GM23338 (cell line): Measurements from ENCODE around the gene ARHGDIA. TPM values are rescaled to one million over a fixed set of nuclear protein-coding genes. Genes with fewer than 3 reads are reported as not detected.
A peak's percentile ranks its signal among the peaks of the same experiment; 100 is the strongest.

ENCODE experiments used
- ATAC-seq: fragments of 200-7000 bp; cut with Tn5 transposase; 3 replicates; pipeline ENCODE4 v1.9.1; 2020
- DNase-seq: peaks from one replicate; pipeline ENCODE4 v3.0.0-alpha.2; 2015; ENCODE audit warnings: low spot score
- H2AFZ ChIP-seq: fragments of 200-600 bp; sonication (generic); 2 replicates; pipeline ENCODE4 v1.8.0; 2016; ENCODE audit warnings: antibody characterized with exemption, mild to moderate bottlenecking, moderate library complexity
- H3F3A ChIP-seq: fragments of 200-600 bp; sonication (generic); replicated peaks from 2 replicates; pipeline ENCODE4 v1.8.0; 2017; ENCODE audit warnings: antibody characterized with exemption, mixed run types, low read depth
- H3K27ac ChIP-seq: fragments of 200-600 bp; sonication (generic); 2 replicates; pipeline ENCODE4 v1.6.1; 2016; ENCODE audit warnings: low read depth
- H3K27me3 ChIP-seq: fragments of 200-600 bp; sonication (generic); 2 replicates; pipeline ENCODE4 v1.8.0; 2016; ENCODE audit warnings: mild to moderate bottlenecking, mixed run types, moderate library complexity; ENCODE audit not compliant: insufficient read depth
- H3K36me3 ChIP-seq: fragments of 200-600 bp; sonication (generic); 2 replicates; pipeline ENCODE4 v1.8.0; 2016; ENCODE audit warnings: mild to moderate bottlenecking; ENCODE audit not compliant: insufficient read depth
- H3K4me1 ChIP-seq: fragments of 200-600 bp; sonication (generic); 2 replicates; pipeline ENCODE4 v1.8.0; 2016; ENCODE audit warnings: mild to moderate bottlenecking, moderate library complexity; ENCODE audit not compliant: insufficient read depth
- H3K4me2 ChIP-seq: fragments of 200-600 bp; sonication (generic); 2 replicates; pipeline ENCODE4 v1.7.1; 2017; ENCODE audit warnings: mixed run types
- H3K4me3 ChIP-seq: fragments of 200-600 bp; sonication (generic); 2 replicates; pipeline ENCODE4 v1.6.1; 2016; ENCODE audit warnings: mixed run types
- H3K79me2 ChIP-seq: fragments of 200-600 bp; sonication (generic); replicated peaks from 2 replicates; pipeline ENCODE4 v1.8.0; 2017; ENCODE audit warnings: mild to moderate bottlenecking; ENCODE audit not compliant: insufficient read depth
- H3K9me2 ChIP-seq: fragments of 200-600 bp; sonication (generic); 2 replicates; pipeline ENCODE4 v1.8.0; 2017; ENCODE audit not compliant: insufficient read depth
- H4K20me1 ChIP-seq: fragments of 200-600 bp; sonication (generic); replicated peaks from 2 replicates; pipeline ENCODE4 v1.8.0; 2017; ENCODE audit warnings: mild to moderate bottlenecking; ENCODE audit not compliant: insufficient read depth
- H3K27ac Mint-ChIP-seq: 2 replicates; pipeline ENCODE4 v1.8.0; 2020; ENCODE audit warnings: inconsistent platforms, mild to moderate bottlenecking, moderate library complexity, mixed read lengths
- H3K27me3 Mint-ChIP-seq: 3 replicates; pipeline ENCODE4 v1.8.0; 2022; ENCODE audit warnings: low read depth, mild to moderate bottlenecking, moderate library complexity, mixed read lengths, inconsistent platforms; ENCODE audit not compliant: insufficient read depth, poor library complexity
- H3K36me3 Mint-ChIP-seq: 3 replicates; pipeline ENCODE4 v1.8.0; 2021; ENCODE audit warnings: low read depth, mild to moderate bottlenecking, inconsistent platforms, moderate library complexity, mixed read lengths
- H3K4me1 Mint-ChIP-seq: 3 replicates; pipeline ENCODE4 v1.8.0; 2020; ENCODE audit warnings: mild to moderate bottlenecking, inconsistent platforms, mixed read lengths
- H3K4me3 Mint-ChIP-seq: 3 replicates; pipeline ENCODE4 v1.8.0; 2021; ENCODE audit warnings: moderate library complexity, mild to moderate bottlenecking, inconsistent platforms, mixed read lengths
- H3K9me3 Mint-ChIP-seq: 3 replicates; pipeline ENCODE4 v1.8.0; 2020; ENCODE audit warnings: moderate library complexity, mild to moderate bottlenecking, inconsistent platforms, mixed read lengths
- CREB1 ChIP-seq: fragments of 250-450 bp; sonication (Bioruptor Pico); IDR thresholded peaks from 2 replicates; pipeline ENCODE4 v1.5.0; 2020; ENCODE audit warnings: low read depth, mild to moderate bottlenecking, moderate library complexity
- EZH2 ChIP-seq: fragments of 200-600 bp; sonication (generic); IDR thresholded peaks from one replicate; pipeline ENCODE4 v1.8.0; 2017; ENCODE audit warnings: antibody characterized with exemption, mild to moderate bottlenecking, low read depth; ENCODE audit not compliant: unreplicated experiment
- EZH2phosphoT487 ChIP-seq: fragments of 200-600 bp; sonication (generic); IDR thresholded peaks from one replicate; pipeline ENCODE4 v1.8.1; 2018; ENCODE audit warnings: antibody characterized with exemption; ENCODE audit not compliant: unreplicated experiment
- JUNB ChIP-seq: IDR thresholded peaks from one replicate; pipeline ENCODE4 v1.6.1; 2016; ENCODE audit warnings: antibody characterized with exemption; ENCODE audit not compliant: unreplicated experiment
- NANOG ChIP-seq: IDR thresholded peaks from 2 replicates; pipeline ENCODE4 v1.6.1; 2016; ENCODE audit warnings: antibody characterized with exemption, borderline replicate concordance
- POLR2AphosphoS5 ChIP-seq: IDR thresholded peaks from 2 replicates; pipeline ENCODE4 v1.6.1; 2016; ENCODE audit warnings: antibody characterized with exemption, low read depth
- STAT1 ChIP-seq: IDR thresholded peaks from one replicate; pipeline ENCODE4 v1.6.1; 2016; ENCODE audit warnings: antibody characterized with exemption; ENCODE audit not compliant: unreplicated experiment
- ZNF114 ChIP-seq: fragments of 250-450 bp; sonication (Bioruptor Pico); IDR thresholded peaks from 2 replicates; pipeline ENCODE4 v1.5.0; 2020; ENCODE audit warnings: mild to moderate bottlenecking, moderate library complexity
- ZNF331 ChIP-seq: fragments of 250-450 bp; sonication (Bioruptor Pico); IDR thresholded peaks from 2 replicates; pipeline ENCODE4 v1.5.0; 2020; ENCODE audit warnings: low read depth, mild to moderate bottlenecking, moderate library complexity
- polyA plus RNA-seq: library from polyadenylated mRNA; unstranded; fragments of >200 nt; fragmentation: Nextera tagmentation; extraction: Ambion mirVana; gene quantifications from 2 replicates; pipeline ENCODE4 v1.2.1, GENCODE V29; 2016
- total RNA-seq: library from RNA; depleted of rRNA; stranded (reverse); fragments of >200 nt; shearing (Covaris generic); gene quantifications from 2 replicates; pipeline ENCODE4 v1.2.3, GENCODE V29; 2014
- TF ChIP-seq, protein P1 (sequence below), 2 experiments: fragments of 200-600 bp in 1 of 2; sonication (generic) in 1 of 2; conservative IDR thresholded peaks; 2 replicates each; pipeline versions ENCODE4 v1.5.1 to v1.6.1; 2016 to 2017; ENCODE audit warnings: antibody characterized with exemption in 2 of 2, low read depth in 2 of 2, mild to moderate bottlenecking in 2 of 2, moderate library complexity in 1 of 2
- TF ChIP-seq, protein P2 (sequence below): fragments of 250-450 bp; sonication (Bioruptor Pico); IDR thresholded peaks from 2 replicates; pipeline ENCODE4 v1.5.0; 2020; ENCODE audit warnings: mild to moderate bottlenecking, moderate library complexity
- TF ChIP-seq, protein P3 (sequence below): IDR thresholded peaks from 2 replicates; pipeline ENCODE4 v1.6.1; 2016; ENCODE audit warnings: antibody characterized with exemption

The ARHGDIA gene
- total and polyA plus RNA-seq, 2 experiments from 2014 or later, result 125 to 140 TPM

DNA sequence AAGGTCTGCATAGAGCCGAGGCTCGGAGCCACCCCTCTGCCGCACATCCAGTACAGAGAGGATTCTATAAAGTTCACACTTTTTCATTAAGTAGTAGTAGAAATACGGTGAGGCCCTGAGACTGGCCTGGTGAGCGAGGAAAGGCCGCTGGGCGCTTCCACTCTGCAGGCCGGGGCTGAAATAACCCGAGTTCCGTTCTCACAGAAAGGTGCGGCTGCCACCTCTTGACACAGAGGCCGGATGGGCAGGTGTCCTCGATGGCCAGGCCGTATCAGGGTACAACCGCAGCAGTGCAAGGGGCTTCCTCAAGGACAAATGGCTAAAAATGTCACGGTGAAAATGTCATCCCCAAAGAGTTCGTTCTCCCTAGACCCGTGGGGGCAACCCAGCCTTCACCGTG, 40.8 kb upstream of the ARHGDIA start:
- Histone ChIP-seq H3F3A (peaks cover 33% of the 10 kb centered on the region), H3K27ac (peak overlapping the region; percentile 85; the same call in 1 of the 2 replicates), H2AFZ (no peak overlapping the region; the same call in 1 of the 2 replicates), H3K36me3 (peaks cover 6% of the 10 kb centered on the region; the same call in 1 of the 2 replicates), H3K4me2 (peak overlapping the region; percentile 71), H3K27me3 (no peaks in the 10 kb centered on the region), H3K79me2 (peaks cover 16% of the 10 kb centered on the region), H3K4me3 (peak overlapping the region; percentile 53), H4K20me1 (peaks cover 9% of the 10 kb centered on the region), H3K9me2 (no peaks in the 10 kb centered on the region), H3K4me1 (peaks cover 12% of the 10 kb centered on the region)
- Mint-ChIP-seq H3K36me3 (peaks cover 39% of the 10 kb centered on the region), H3K9me3 (no peaks in the 10 kb centered on the region), H3K4me1 (peaks cover 9% of the 10 kb centered on the region), H3K27ac (no peak overlapping the region), H3K27me3 (peaks cover 18% of the 10 kb centered on the region), H3K4me3 (peak overlapping the region; percentile 59)
- ATAC-seq (no peak), DNase-seq (no peak)
- TF ChIP-seq CREB1, result no peak
- TF ChIP-seq, protein P1, sequence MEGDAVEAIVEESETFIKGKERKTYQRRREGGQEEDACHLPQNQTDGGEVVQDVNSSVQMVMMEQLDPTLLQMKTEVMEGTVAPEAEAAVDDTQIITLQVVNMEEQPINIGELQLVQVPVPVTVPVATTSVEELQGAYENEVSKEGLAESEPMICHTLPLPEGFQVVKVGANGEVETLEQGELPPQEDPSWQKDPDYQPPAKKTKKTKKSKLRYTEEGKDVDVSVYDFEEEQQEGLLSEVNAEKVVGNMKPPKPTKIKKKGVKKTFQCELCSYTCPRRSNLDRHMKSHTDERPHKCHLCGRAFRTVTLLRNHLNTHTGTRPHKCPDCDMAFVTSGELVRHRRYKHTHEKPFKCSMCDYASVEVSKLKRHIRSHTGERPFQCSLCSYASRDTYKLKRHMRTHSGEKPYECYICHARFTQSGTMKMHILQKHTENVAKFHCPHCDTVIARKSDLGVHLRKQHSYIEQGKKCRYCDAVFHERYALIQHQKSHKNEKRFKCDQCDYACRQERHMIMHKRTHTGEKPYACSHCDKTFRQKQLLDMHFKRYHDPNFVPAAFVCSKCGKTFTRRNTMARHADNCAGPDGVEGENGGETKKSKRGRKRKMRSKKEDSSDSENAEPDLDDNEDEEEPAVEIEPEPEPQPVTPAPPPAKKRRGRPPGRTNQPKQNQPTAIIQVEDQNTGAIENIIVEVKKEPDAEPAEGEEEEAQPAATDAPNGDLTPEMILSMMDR (conservative IDR thresholded peaks at IDR 0.05; ENCODE audit: low read depth in 2 of 2), result 0 out of 4 replicates have a peak, but pooled peaks of 1 of the 2 experiments have one; percentile 5

DNA sequence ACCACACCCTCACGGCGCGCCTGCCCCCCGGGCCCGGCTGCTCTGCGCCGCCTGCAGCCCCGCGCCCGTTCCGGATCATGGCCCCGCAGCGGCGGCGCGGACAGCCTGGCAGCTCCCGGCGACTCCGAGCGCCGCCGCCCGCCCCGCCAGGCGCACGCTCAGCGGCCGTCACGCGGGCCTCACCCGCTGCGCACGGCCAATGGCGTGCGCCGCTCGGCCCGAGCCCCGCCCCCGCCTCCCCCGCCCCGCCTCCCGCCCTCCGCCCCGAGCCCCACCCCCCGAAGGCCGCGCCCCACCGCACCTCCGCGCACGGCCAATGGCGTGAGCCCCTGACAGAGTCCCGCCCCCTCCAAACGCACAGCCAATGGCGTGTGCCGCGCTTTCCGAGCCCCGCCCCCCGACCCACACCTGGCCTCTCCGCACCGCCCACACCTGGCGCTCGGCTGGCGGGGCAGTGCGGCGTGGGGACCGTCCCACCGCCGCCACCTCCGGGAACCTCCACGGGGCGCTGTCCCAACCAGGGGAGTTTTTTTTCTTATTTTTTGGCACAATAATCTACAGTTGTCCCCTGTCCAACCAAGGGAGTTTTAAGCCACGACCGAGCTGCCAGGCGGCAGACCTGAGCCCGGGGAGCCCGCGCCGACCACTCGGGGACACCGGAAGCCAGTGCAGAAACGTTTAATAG, 40.3 kb upstream of the ARHGDIA start, which contains the start of gene PCYT2:
Gene PCYT2, minus strand, starts transcription at position 123 of the 685 bp plus-strand sequence. Its CDS starts 44 bp downstream, at position 79.
- peak within 1 kb of the TSS; percentile 93 for H3K4me3 ChIP-seq
- Mint-ChIP-seq H3K4me1 (peaks cover 5% of the 10 kb centered on the region; the same call in 2 of the 3 replicates), H3K27ac (no peak within 1 kb of the TSS), H3K9me3 (no peaks in the 10 kb centered on the region), H3K27me3 (peaks cover 15% of the 10 kb centered on the region), H3K4me3 (peak within 1 kb of the TSS; percentile 87), H3K36me3 (peaks cover 36% of the 10 kb centered on the region)
- H3K79me2 ChIP-seq, result peaks cover 10% of the 10 kb centered on the region
- H3K27me3 ChIP-seq, result no peaks in the 10 kb centered on the region
- no peak within 1 kb of the TSS; the same call in 1 of the 2 replicates for H2AFZ ChIP-seq
- no peaks in the 10 kb centered on the region for H3K9me2 ChIP-seq
- H3K4me2 ChIP-seq, result peak within 1 kb of the TSS; percentile 87
- peaks cover 30% of the 10 kb centered on the region for H3F3A ChIP-seq
- H3K27ac ChIP-seq, result peak within 1 kb of the TSS; percentile 85; the same call in 1 of the 2 replicates
- peaks cover 7% of the 10 kb centered on the region for H3K4me1 ChIP-seq
- peak; percentile 89 for ATAC-seq
- H4K20me1 ChIP-seq, result peaks cover 9% of the 10 kb centered on the region
- peaks cover 6% of the 10 kb centered on the region; the same call in 1 of the 2 replicates for H3K36me3 ChIP-seq
- peak; percentile 97 for DNase-seq
- TF ChIP-seq ZNF114 (CRISPR knock-in tag) (no peak), STAT1 (no peak), CREB1 (no peak), NANOG (no peak), EZH2phosphoT487 (no peak), EZH2 (no peak), JUNB (no peak), POLR2AphosphoS5 (peak; percentile 66), ZNF331 (CRISPR knock-in tag) (no peak)
- TF ChIP-seq, protein P2, sequence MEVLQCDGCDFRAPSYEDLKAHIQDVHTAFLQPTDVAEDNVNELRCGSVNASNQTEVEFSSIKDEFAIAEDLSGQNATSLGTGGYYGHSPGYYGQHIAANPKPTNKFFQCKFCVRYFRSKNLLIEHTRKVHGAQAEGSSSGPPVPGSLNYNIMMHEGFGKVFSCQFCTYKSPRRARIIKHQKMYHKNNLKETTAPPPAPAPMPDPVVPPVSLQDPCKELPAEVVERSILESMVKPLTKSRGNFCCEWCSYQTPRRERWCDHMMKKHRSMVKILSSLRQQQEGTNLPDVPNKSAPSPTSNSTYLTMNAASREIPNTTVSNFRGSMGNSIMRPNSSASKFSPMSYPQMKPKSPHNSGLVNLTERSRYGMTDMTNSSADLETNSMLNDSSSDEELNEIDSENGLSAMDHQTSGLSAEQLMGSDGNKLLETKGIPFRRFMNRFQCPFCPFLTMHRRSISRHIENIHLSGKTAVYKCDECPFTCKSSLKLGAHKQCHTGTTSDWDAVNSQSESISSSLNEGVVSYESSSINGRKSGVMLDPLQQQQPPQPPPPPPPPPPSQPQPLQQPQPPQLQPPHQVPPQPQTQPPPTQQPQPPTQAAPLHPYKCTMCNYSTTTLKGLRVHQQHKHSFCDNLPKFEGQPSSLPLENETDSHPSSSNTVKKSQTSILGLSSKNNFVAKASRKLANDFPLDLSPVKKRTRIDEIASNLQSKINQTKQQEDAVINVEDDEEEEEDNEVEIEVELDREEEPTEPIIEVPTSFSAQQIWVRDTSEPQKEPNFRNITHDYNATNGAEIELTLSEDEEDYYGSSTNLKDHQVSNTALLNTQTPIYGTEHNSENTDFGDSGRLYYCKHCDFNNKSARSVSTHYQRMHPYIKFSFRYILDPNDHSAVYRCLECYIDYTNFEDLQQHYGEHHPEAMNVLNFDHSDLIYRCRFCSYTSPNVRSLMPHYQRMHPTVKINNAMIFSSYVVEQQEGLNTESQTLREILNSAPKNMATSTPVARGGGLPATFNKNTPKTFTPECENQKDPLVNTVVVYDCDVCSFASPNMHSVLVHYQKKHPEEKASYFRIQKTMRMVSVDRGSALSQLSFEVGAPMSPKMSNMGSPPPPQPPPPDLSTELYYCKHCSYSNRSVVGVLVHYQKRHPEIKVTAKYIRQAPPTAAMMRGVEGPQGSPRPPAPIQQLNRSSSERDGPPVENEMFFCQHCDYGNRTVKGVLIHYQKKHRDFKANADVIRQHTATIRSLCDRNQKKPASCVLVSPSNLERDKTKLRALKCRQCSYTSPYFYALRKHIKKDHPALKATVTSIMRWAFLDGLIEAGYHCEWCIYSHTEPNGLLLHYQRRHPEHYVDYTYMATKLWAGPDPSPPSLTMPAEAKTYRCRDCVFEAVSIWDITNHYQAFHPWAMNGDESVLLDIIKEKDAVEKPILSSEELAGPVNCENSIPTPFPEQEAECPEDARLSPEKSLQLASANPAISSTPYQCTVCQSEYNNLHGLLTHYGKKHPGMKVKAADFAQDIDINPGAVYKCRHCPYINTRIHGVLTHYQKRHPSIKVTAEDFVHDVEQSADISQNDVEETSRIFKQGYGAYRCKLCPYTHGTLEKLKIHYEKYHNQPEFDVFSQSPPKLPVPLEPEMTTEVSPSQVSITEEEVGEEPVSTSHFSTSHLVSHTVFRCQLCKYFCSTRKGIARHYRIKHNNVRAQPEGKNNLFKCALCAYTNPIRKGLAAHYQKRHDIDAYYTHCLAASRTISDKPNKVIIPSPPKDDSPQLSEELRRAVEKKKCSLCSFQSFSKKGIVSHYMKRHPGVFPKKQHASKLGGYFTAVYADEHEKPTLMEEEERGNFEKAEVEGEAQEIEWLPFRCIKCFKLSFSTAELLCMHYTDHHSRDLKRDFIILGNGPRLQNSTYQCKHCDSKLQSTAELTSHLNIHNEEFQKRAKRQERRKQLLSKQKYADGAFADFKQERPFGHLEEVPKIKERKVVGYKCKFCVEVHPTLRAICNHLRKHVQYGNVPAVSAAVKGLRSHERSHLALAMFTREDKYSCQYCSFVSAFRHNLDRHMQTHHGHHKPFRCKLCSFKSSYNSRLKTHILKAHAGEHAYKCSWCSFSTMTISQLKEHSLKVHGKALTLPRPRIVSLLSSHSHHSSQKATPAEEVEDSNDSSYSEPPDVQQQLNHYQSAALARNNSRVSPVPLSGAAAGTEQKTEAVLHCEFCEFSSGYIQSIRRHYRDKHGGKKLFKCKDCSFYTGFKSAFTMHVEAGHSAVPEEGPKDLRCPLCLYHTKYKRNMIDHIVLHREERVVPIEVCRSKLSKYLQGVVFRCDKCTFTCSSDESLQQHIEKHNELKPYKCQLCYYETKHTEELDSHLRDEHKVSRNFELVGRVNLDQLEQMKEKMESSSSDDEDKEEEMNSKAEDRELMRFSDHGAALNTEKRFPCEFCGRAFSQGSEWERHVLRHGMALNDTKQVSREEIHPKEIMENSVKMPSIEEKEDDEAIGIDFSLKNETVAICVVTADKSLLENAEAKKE, result no peak
- TF ChIP-seq, protein P3, sequence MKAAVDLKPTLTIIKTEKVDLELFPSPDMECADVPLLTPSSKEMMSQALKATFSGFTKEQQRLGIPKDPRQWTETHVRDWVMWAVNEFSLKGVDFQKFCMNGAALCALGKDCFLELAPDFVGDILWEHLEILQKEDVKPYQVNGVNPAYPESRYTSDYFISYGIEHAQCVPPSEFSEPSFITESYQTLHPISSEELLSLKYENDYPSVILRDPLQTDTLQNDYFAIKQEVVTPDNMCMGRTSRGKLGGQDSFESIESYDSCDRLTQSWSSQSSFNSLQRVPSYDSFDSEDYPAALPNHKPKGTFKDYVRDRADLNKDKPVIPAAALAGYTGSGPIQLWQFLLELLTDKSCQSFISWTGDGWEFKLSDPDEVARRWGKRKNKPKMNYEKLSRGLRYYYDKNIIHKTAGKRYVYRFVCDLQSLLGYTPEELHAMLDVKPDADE, result no peak
